GM12892 (cell line): ENCODE results near the gene HAPLN2. TPM values are rescaled to one million over a fixed set of nuclear protein-coding genes. Genes with fewer than 3 reads are reported as not detected.

Experiments
- DNase-seq: peaks from one replicate; pipeline ENCODE4 v3.0.0; 2011; ENCODE audit not compliant: insufficient read length
- FAIRE-seq: peaks from 2 replicates; lab custom pipeline; 2011; peaks lifted over from hg19 to GRCh38; lab: Jason Lieb, UNC
- POLR2A ChIP-seq: IDR thresholded peaks from 2 replicates; pipeline ENCODE4 v1.6.1; 2011; ENCODE audit warnings: low read depth, low read length, control low read depth
- POLR2AphosphoS5 ChIP-seq: IDR thresholded peaks from 2 replicates; pipeline ENCODE4 v1.6.1; 2011; ENCODE audit warnings: low read depth, low read length, control low read depth
- TAF1 ChIP-seq: IDR thresholded peaks from 2 replicates; pipeline ENCODE4 v1.6.1; 2011; ENCODE audit warnings: low read depth, mild to moderate bottlenecking, control low read depth, low read length, borderline replicate concordance
- polyA plus RNA-seq: library from polyadenylated mRNA; unstranded; fragments of >200 nt; gene quantifications from one replicate; pipeline ENCODE4 v1.2.1, GENCODE V29; 2012; ENCODE audit warnings: missing spikeins, inconsistent platforms; ENCODE audit not compliant: missing spikeins

HAPLN2 gene
- polyA plus RNA-seq: not detected

DNA sequence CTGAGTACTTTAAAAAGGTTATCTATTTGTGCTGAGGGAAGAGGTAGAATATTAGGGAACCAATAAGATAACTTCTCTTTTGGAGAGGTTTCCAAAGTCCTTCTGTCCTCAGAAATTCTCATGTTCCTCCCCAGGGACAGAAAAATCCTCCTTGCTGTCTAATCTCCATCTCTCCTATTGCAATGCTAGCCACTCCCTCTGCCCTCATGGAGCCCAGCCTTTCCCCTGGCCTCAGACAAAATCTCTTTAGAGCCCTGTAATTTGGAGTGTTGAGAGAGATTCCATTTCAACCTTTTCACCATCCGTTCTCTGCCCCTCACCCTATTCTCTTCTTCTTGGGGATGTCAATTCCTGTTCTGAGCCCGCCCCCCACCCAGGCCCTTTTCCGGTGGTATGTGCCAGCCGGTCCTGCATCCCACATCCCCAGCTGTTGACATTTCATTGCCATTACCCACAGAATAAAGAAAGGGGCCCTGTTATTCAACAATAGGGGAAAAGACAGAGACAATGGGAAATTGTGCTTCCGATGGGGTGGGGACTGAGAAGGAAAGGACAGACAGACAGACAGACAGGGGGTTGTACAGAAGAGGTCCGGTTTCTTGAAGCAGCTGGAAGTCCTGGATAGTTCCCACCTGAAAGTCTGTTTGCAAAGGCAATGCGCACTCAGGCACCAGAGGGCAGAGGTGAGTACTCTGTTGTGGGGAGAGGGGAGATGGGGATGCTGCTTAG is at the start of gene HAPLN2:
Gene HAPLN2 (plus strand): TSS at position 563 of the 729 bp plus-strand sequence. CDS start 4,076 bp downstream, outside the sequence.
- TF ChIP-seq POLR2AphosphoS5 (no peak), POLR2A (no peak), TAF1 (no peak)
- DNase-seq (no peak), FAIRE-seq (no peak)

DNA sequence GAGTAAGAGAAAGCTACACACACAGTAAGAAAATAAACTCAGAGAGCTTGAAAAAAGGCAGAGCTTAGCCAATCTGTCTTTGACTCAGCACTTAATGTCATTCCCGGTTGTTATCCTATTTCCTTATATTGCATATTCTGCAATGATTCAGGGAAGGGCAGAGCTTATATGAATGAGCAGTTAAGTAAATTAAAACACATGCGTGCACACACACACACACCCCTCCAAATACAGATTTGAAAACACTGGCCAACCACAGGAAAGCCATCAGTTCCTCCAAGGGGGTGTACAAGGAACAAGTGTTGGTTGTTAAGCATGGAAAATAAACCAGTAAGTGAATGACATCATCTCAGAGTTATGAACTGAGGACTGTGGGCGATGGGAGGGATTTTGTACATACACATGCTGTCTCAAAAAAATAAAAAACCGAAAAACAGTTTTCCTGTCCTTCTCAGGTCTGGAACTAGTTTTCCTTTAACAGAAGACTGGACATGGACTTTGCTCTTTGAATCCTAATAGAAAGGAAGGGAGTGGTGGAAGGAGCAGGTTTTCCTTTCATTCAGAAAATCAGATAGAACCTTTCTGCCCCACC is 47.9 kb upstream of the HAPLN2 start:
- DNase-seq (no peak), FAIRE-seq (no peak)

DNA sequence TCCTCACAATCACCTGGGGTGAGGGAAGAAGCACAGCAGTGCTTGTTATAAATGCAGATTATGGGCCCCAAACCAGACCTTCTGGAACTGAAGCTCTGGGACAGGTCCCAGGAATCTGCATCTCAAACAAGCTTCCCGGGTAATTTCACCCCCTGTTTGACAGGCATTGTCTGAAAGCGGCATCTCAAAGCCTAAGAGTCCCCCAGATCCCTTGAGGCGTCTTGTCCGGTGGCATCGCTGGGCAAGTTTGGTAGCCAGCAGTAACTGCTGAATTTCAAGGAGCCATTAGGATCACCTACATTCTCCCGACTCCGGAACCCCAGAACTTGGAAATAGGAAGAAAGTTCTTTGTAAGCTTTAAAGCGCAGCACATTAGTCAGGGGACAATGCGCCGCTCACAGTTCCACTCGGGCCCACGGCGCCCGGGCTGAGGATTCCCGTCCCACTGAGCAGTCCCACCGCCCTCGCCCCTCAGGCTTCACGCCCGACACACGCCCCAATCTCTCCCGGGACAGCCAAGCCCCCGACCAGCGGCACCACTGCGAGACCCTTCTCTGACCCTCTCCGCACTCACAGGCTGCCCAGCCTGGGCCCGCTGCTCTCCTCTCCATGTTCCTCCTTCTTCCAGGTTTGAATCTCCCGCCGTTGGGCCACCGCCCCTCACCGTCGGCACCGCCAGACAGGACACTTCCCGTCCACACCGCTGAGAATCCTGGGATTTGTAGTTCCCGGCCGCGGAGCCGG is 47.1 kb upstream of the HAPLN2 start, which contains the start of gene IQGAP3:
Gene IQGAP3 (minus strand): TSS at position 647 of the 744 bp plus-strand sequence. CDS start 36 bp downstream, at position 611.
- TF ChIP-seq TAF1 (no peak), POLR2AphosphoS5 (no peak), POLR2A (no peak)
- peak; percentile 95 for DNase-seq
- peak; percentile 17 for FAIRE-seq

More for the DNA sequence above, 47.9 kb upstream of the HAPLN2 start:
- no peak for TF ChIP-seq POLR2A
- TF ChIP-seq POLR2AphosphoS5: no peak
- no peak for TF ChIP-seq TAF1

DNA sequence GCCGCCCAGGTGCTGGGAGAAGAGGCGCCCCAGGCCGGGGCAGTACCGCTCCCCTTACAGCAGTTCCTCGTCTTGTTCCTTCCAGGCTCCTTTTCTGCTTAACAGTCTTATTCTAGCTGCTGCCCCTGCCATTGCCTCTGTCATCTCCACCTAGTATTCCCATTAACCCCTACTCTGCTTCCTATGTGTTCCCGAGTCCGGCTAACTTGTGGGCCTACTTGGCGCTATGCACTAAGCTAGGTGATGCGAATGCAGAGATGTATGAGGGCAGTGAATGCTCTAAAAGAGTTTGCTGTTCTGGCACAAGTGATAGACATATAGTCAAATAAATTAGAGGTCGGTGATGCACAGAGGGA is 46.6 kb upstream of the HAPLN2 start:
- TF ChIP-seq TAF1 (no peak), POLR2AphosphoS5 (no peak), POLR2A (no peak)
- DNase-seq: no peak
- FAIRE-seq: no peak

DNA sequence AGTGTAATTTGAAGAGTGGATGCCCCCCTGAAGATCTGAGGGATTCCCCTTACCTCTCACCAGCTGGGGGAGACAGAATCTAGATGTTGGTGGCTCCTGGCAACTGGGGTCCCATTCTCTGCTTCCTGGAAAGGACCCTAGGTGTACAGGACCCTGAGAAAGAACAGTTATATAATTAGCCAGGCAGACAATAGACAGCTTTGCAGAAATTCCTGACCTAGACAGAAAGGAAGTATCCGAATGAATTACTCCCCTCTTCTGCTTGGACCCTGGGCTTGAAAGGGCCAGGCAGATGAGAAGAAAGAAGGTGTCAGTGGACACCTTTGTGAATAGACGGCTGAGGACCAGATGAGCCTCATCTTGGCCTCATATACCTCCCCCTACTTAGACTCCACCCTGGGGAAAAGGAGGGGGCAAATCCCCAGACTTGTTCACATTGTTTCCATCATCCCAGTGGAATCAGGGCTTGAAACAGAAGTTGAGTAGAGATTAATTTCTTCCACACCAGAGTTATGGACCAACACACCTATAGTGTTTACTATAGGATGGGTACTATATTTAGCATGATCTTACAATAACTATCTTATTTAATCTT is 45.1 kb upstream of the HAPLN2 start:
- FAIRE-seq (no peak), DNase-seq (no peak)
- no peak for TF ChIP-seq POLR2AphosphoS5
- no peak for TF ChIP-seq POLR2A
- no peak for TF ChIP-seq TAF1

DNA sequence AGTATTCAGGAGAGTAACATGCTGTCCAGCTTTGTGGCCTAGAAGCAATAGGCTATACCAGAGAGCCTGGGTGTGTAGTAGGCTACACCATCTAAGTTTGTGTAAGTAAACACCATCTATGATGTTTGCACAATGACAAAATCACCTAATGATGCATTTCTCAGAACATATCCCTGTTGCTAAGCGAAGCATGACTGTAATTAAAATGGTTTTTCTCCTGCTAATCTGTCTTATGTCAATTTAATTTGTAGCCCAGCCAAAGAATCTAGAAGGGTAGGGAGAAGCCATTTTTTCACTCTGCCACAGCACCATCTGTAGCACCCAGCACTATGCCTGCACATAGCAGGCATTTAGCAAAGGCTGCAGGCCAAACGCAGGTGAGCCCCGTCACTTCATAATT is 41.7 kb upstream of the HAPLN2 start:
- FAIRE-seq (no peak), DNase-seq (no peak)
- TF ChIP-seq POLR2A: no peak
- TF ChIP-seq TAF1: no peak
- no peak for TF ChIP-seq POLR2AphosphoS5

DNA sequence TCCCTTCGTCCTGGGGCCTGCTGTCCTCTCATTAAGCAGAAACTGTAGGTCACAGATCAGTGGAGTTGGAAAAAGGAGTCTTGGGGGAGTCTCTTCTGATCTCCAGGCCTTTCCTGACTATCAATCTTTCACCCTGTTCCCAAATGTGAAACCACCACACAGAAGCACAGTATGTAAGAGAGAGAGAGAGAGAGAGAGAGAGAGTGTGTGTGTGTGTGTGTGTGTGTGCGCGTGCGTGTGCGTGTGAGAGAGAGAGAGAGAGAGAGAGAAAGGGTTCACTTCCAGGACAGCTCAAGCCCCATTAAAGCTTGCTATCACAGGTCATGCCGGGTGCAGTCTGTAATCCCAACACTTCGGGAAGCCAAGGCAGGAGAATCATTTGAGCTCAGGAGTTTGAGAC is 41.2 kb upstream of the HAPLN2 start:
- no peak for FAIRE-seq
- DNase-seq: no peak
- TF ChIP-seq POLR2A: no peak
- TF ChIP-seq TAF1: no peak
- no peak for TF ChIP-seq POLR2AphosphoS5

DNA sequence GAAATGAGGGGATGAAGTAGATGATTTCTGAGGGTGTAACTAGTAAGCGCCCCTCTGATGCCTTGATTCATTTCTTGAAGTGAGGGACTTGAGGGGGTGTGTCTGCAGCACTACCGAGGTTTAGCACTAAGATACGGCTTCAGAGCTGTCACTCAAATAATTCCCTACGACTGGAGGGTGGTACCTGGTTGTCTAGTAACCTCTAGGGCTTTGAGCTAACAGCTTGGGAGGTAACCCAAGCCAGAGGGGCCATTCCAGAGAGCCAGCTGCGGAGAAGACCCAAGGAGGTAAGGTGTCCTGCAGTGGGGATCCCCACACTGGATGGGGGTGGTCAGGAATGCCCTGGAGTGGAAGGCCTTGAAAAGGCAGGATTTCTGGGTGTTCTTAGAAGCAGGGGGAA is 39.7 kb upstream of the HAPLN2 start, which contains the start of gene TTC24:
Gene TTC24 (plus strand): TSS at position 252 of the 400 bp plus-strand sequence. CDS start 1,642 bp downstream, outside the sequence.
- FAIRE-seq: no peak
- TF ChIP-seq POLR2AphosphoS5 (no peak), TAF1 (no peak), POLR2A (no peak)
- DNase-seq: no peak

DNA sequence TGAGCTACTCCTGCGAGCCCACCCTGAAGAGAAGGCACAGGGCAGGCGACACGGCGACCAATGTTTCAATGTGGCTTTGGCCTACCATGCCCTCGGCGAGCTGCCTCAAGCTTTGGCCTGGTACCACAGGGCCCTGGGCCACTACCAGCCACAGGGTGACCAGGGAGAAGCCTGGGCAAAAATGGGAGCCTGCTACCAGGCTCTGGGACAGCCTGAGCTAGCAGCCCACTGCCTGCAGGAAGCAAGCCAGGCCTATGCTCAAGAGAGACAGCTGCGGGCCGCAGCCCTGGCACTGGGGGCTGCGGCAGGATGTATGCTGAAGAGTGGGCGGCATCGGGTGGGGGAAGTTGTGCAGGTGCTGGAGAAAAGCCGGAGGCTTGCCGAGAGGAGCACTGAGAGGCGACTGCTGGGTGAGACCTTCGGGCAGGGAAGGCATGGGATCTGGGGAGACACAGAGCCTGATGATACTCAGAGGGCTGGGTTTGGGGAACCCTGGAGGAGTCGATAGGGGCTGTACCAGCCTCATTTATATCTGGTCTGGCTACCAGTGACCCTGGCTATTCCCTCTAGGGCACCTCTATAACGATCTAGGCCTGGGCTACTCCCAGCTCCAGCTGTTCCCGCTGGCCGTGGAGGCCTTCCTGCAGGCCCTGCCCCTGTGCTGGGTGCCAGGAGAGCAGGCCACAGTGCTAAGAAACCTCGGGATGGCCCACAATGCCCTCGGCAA is 37.4 kb upstream of the HAPLN2 start:
- FAIRE-seq: peak; percentile 50
- no peak for TF ChIP-seq TAF1
- TF ChIP-seq POLR2A: no peak
- no peak for TF ChIP-seq POLR2AphosphoS5
- peak; percentile 48 for DNase-seq

DNA sequence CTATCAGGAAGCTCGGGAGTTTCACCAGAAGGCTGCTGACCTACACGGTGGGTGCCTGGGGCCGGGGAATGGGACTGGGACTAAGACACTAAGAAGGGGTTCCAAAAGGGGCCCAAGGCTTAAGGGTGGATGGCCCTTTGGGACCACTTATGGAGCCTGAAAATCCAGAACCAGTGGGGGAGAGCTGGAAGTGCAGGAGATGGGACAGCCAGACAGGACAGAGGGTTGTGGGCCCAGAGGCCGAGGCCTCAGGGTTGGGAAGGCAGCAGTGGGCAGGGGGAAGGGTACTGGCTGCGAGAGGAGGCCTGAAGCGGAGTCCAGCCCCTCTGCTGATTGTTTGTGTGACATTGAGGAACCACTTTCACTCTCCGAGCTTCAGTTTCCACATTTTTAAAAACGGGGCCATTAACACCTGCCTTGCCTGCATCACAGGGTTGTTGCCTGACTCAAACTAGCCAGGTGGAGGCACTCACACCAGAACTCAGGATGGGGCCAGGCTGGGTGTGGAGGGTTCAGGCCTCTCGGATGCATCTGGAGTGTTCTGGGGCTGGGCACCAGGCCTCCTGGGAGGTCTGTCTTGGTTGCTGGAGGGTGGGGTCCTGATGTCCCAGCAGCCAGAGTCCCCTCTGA is 36.7 kb upstream of the HAPLN2 start:
- peak; percentile 71 for FAIRE-seq
- TF ChIP-seq POLR2AphosphoS5 (no peak), POLR2A (no peak), TAF1 (no peak)
- no peak for DNase-seq
